OCI-LY7 (cell line): ENCODE data around the gene MRPL10. TPM values are rescaled to one million over a fixed set of nuclear protein-coding genes. Genes with fewer than 3 reads are reported as not detected.
A peak's percentile ranks its signal among the peaks of the same experiment; 100 is the strongest.

Experiments used
- BruUV-seq: library from RNA; stranded (reverse); fragments of 400-500 nt; replicated peaks from 2 replicates; lab custom pipeline; 2021; lab: Mats Ljungman, UMichigan
- CTCF ChIA-PET: fragments of 300-600 bp; sonication (Branson Sonifier 250); formaldehyde crosslinking; loops from one replicate; lab custom pipeline; 2022; ENCODE audit warnings: antibody characterized with exemption; ENCODE audit not compliant: unreplicated experiment; lab: Charles Lee
- POLR2A ChIA-PET: fragments of 300-600 bp; sonication (Branson Sonifier 250); formaldehyde crosslinking; loops from one replicate; lab custom pipeline; 2022; ENCODE audit warnings: antibody characterized with exemption; lab: Charles Lee
- DNase-seq: peaks from one replicate; pipeline ENCODE4 v3.0.0-alpha.2; 2015; ENCODE audit warnings: low spot score
- H2AFZ ChIP-seq: fragments of 200-600 bp; sonication (generic), shearing (Covaris generic); 2 replicates; pipeline ENCODE4 v1.6.1; 2014; ENCODE audit warnings: mild to moderate bottlenecking, antibody characterized with exemption, low read length, moderate library complexity
- H3K27ac ChIP-seq: fragments of 200-600 bp; sonication (generic); 2 replicates; pipeline ENCODE4 v1.5.1; 2014; ENCODE audit warnings: mixed run types, low read depth, mild to moderate bottlenecking, moderate library complexity, low read length, inconsistent platforms; ENCODE audit not compliant: poor library complexity, severe bottlenecking
- H3K36me3 ChIP-seq: fragments of 200-600 bp; sonication (generic); 2 replicates; pipeline ENCODE4 v1.6.1; 2014; ENCODE audit warnings: mild to moderate bottlenecking, antibody characterized with exemption, low read length, moderate library complexity, mixed read lengths; ENCODE audit not compliant: insufficient read depth
- H3K4me1 ChIP-seq: fragments of 200-600 bp; sonication (generic); 2 replicates; pipeline ENCODE4 v1.5.1; 2014; ENCODE audit warnings: mild to moderate bottlenecking, low read length; ENCODE audit not compliant: insufficient read depth, poor library complexity, severe bottlenecking
- H3K4me2 ChIP-seq: fragments of 200-600 bp; sonication (generic); 2 replicates; pipeline ENCODE4 v1.6.1; 2014; ENCODE audit warnings: mild to moderate bottlenecking, low read length
- H3K4me3 ChIP-seq: fragments of 200-600 bp; sonication (generic); 2 replicates; pipeline ENCODE4 v1.5.1; 2014; ENCODE audit warnings: mild to moderate bottlenecking, low read depth, low read length; ENCODE audit not compliant: poor library complexity, severe bottlenecking
- H3K79me2 ChIP-seq: fragments of 200-600 bp; sonication (generic); 2 replicates; pipeline ENCODE4 v1.6.1; 2016; ENCODE audit warnings: low read depth, mild to moderate bottlenecking, low read length, moderate library complexity, mixed read lengths; ENCODE audit not compliant: insufficient read depth
- H3K9me2 ChIP-seq: fragments of 200-600 bp; sonication (generic); 2 replicates; pipeline ENCODE4 v1.6.1; 2016; ENCODE audit warnings: mild to moderate bottlenecking, low read length, mixed read lengths; ENCODE audit not compliant: insufficient read depth
- H3K9me3 ChIP-seq: fragments of 200-600 bp; sonication (generic); 2 replicates; pipeline ENCODE4 v1.6.1; 2014; ENCODE audit warnings: mild to moderate bottlenecking, mixed run types, low read length, mixed read lengths
- H4K20me1 ChIP-seq: fragments of 200-600 bp; sonication (generic); 2 replicates; pipeline ENCODE4 v1.6.1; 2014; ENCODE audit warnings: mild to moderate bottlenecking, antibody characterized with exemption, low read length, moderate library complexity, mixed read lengths; ENCODE audit not compliant: insufficient read depth
- CTCF ChIP-seq: fragments of 200-600 bp; sonication (generic); conservative IDR thresholded peaks from 2 replicates; pipeline ENCODE4 v1.5.1; 2014; ENCODE audit warnings: mild to moderate bottlenecking, antibody characterized with exemption, low read length, moderate library complexity, mixed read lengths
- EZH2phosphoT487 ChIP-seq: fragments of 200-600 bp; sonication (generic); IDR thresholded peaks from 2 replicates; pipeline ENCODE4 v1.6.1; 2018; ENCODE audit warnings: low read depth, borderline replicate concordance, mild to moderate bottlenecking, mixed run types, antibody characterized with exemption, low read length, moderate library complexity, mixed read lengths
- intact Hi-C: fragments of 100-400 bp; cut with micrococcal nuclease; formaldehyde crosslinking; loops from one replicate; pipeline ENCODE4 v1.10.0; 2022; ENCODE audit not compliant: unreplicated experiment
- total RNA-seq, 2 experiments: library from RNA; depleted of rRNA in 1 of 2; stranded (reverse); fragments of >200 nt in 1 of 2; shearing (Covaris generic) in 1 of 2; gene quantifications; 2 replicates each; pipeline ENCODE4 v1.2.3, GENCODE V29; 2014 to 2022

The MRPL10 gene
- total RNA-seq, 2 experiments from 2014 or later = 50.8 to 56.7 TPM

GRCh38 chr17:47840742-47841487 is 9.6 kb upstream of the MRPL10 start, which contains the start of gene SCRN2:
Gene SCRN2, minus strand, starts transcription at chr17:47841273. Its CDS starts 430 bp downstream, at chr17:47840843.
- intact Hi-C loops = loop anchor here (1.0 to 5.0 kb wide), 2 partner anchors 49 to 131 kb away; partner anchors contain the start of gene CDK5RAP3
- BruUV-seq = TSS peak; percentile 78
- ChIA-PET CTCF (interaction anchor here (0.6 to 1.4 kb wide), 5 partner anchors 49 to 106 kb away, joined by 3 to 6 read pairs (median 5); no protein-coding TSS in a partner anchor), POLR2A (interaction anchor here (0.6 to 2.0 kb wide), 5 partner anchors 10 to 54 kb away, joined by 3 to 13 read pairs (median 4); partner anchors contain the start of genes LRRC46, MRPL10, OSBPL7 and SP2)
- H4K20me1 ChIP-seq = no peaks in the 10 kb centered on the region
- H3K9me2 ChIP-seq = no peaks in the 10 kb centered on the region
- TF ChIP-seq CTCF (peak; percentile 88), EZH2phosphoT487 (no peak)
- no peaks in the 10 kb centered on the region for H3K36me3 ChIP-seq
- peak within 1 kb of the TSS; percentile 90 for H3K4me2 ChIP-seq
- peak within 1 kb of the TSS; percentile 78 for H3K4me3 ChIP-seq
- peaks cover 37% of the 10 kb centered on the region for H3K4me1 ChIP-seq
- H3K27ac ChIP-seq = no peak within 1 kb of the TSS
- DNase-seq = peak; percentile 88
- H2AFZ ChIP-seq = peak within 1 kb of the TSS; percentile 90
- no peaks in the 10 kb centered on the region for H3K79me2 ChIP-seq
- no peaks in the 10 kb centered on the region for H3K9me3 ChIP-seq

- BruUV-seq = no TSS peak
- no peaks in the 10 kb centered on the region for H3K9me3 ChIP-seq
- H3K27ac ChIP-seq = no peak overlapping the region
- DNase-seq = no peak
- no peaks in the 10 kb centered on the region for H4K20me1 ChIP-seq
- intact Hi-C loops = loop anchor here (5.0 kb wide), 1 partner anchor 132 kb away; the partner anchor contains the start of gene CDK5RAP3
- peak overlapping the region; percentile 90 for H2AFZ ChIP-seq
- no peaks in the 10 kb centered on the region for H3K79me2 ChIP-seq
- no peaks in the 10 kb centered on the region for H3K9me2 ChIP-seq
- H3K4me1 ChIP-seq = peaks cover 36% of the 10 kb centered on the region
- ChIA-PET POLR2A (interaction anchor here (0.6 to 2.0 kb wide), 2 partner anchors 9 to 22 kb away, joined by 4 to 9 read pairs; partner anchors contain the start of genes LRRC46 and MRPL10), CTCF (interaction anchor here (0.7 to 1.4 kb wide), 4 partner anchors 50 to 106 kb away, joined by 3 to 6 read pairs (median 4); no protein-coding TSS in a partner anchor)
- TF ChIP-seq CTCF (no peak), EZH2phosphoT487 (no peak)
- no peaks in the 10 kb centered on the region for H3K36me3 ChIP-seq
- H3K4me2 ChIP-seq = peak overlapping the region; percentile 90
- H3K4me3 ChIP-seq = peak overlapping the region; percentile 78
Observed at GRCh38 chr17:47840001-47840741, 8.8 kb upstream of the MRPL10 start.
